ENCODE measurements around the gene KAT6B.

KAT6B gene

GRCh38 chr10:75008952-75009351, 182.6 kb downstream of the KAT6B start:
- no peak overlapping the region for H2AK5ac ChIP-seq (ENCODE audit: low read depth, low read length)
- H3K4me2 ChIP-seq (ENCODE audit: insufficient read depth, low read length, poor library complexity, severe bottlenecking), result no peak overlapping the region
- no peaks in the 10 kb centered on the region for H3K27me3 ChIP-seq (ENCODE audit: control insufficient read depth in 3 of 3, insufficient read depth in 3 of 3, low read depth in 1 of 3, low read length in 3 of 3)
- H3K36me3 ChIP-seq (replicated peaks in 1 of 2; ENCODE audit: control insufficient read depth in 2 of 2, insufficient read depth in 2 of 2, low read length in 2 of 2), result peaks cover 2 to 8% of the 10 kb centered on the region in 2 donors
- H3K23ac ChIP-seq (ENCODE audit: low read depth, low read length, poor library complexity), result no peak overlapping the region
- H3K4ac ChIP-seq (ENCODE audit: low read length), result no peak overlapping the region
- H2BK120ac ChIP-seq (ENCODE audit: low read depth, low read length), result no peak overlapping the region
- no CpG with 5 or more reads among the region's 1 CpG for WGBS, 2 donors (ENCODE audit: extremely low coverage in 2 of 2, insufficient read length in 2 of 2, insufficient replicate concordance in 1 of 2)
- H3K4me1 ChIP-seq (ENCODE audit: control insufficient read depth in 2 of 2, insufficient read depth in 1 of 2, low read depth in 1 of 2, low read length in 2 of 2), result peaks cover 0 to 2% of the 10 kb centered on the region in 2 donors
- H4K8ac ChIP-seq (ENCODE audit: low read depth, low read length), result no peak overlapping the region
- H2BK15ac ChIP-seq (ENCODE audit: low read length), result no peak overlapping the region
- no peak overlapping the region for H3K27ac ChIP-seq (replicated peaks; ENCODE audit: low read length)
- no peak overlapping the region for H3K18ac ChIP-seq (ENCODE audit: low read length)
- no peak overlapping the region for H2AFZ ChIP-seq (ENCODE audit: low read length)
- no peak overlapping the region for H3K14ac ChIP-seq (ENCODE audit: low read length)
- no peak overlapping the region for H3K9ac ChIP-seq (ENCODE audit: low read depth, low read length, poor library complexity)
- H2BK12ac ChIP-seq (ENCODE audit: low read length), result no peak overlapping the region
- DNase-seq (ENCODE audit: low spot score), result no peak
- no peak overlapping the region for H3K4me3 ChIP-seq (ENCODE audit: low read length in 2 of 2)
- no peaks in the 10 kb centered on the region for H3K79me1 ChIP-seq (ENCODE audit: low read depth, low read length)
- no peaks in the 10 kb centered on the region for H3K9me3 ChIP-seq (replicated peaks in 1 of 2; ENCODE audit: control insufficient read depth in 2 of 2, insufficient read depth in 1 of 2, low read depth in 1 of 2, low read length in 2 of 2)
- no peak overlapping the region for H4K91ac ChIP-seq (ENCODE audit: low read depth, low read length, poor library complexity)
- no peak overlapping the region for H2BK5ac ChIP-seq (ENCODE audit: low read length)

GRCh38 chr10:75009426-75009825, 183.0 kb downstream of the KAT6B start:
- Histone ChIP-seq H2BK120ac (ENCODE audit: low read depth, low read length) (no peak overlapping the region), H2BK5ac (ENCODE audit: low read length) (no peak overlapping the region), H3K14ac (ENCODE audit: low read length) (no peak overlapping the region), H3K4ac (ENCODE audit: low read length) (no peak overlapping the region), H3K79me1 (ENCODE audit: low read depth, low read length) (no peaks in the 10 kb centered on the region), H3K4me1 (ENCODE audit: control insufficient read depth in 2 of 2, insufficient read depth in 1 of 2, low read depth in 1 of 2, low read length in 2 of 2) (no peaks in the 10 kb centered on the region), H3K4me2 (ENCODE audit: insufficient read depth, low read length, poor library complexity, severe bottlenecking) (no peak overlapping the region), H3K9me3 (replicated peaks in 1 of 2; ENCODE audit: control insufficient read depth in 2 of 2, insufficient read depth in 1 of 2, low read depth in 1 of 2, low read length in 2 of 2) (no peaks in the 10 kb centered on the region), H4K91ac (ENCODE audit: low read depth, low read length, poor library complexity) (no peak overlapping the region), H3K23ac (ENCODE audit: low read depth, low read length, poor library complexity) (no peak overlapping the region), H2AFZ (ENCODE audit: low read length) (no peak overlapping the region), H3K4me3 (ENCODE audit: low read length in 2 of 2) (no peak overlapping the region), H4K8ac (ENCODE audit: low read depth, low read length) (no peak overlapping the region), H3K9ac (ENCODE audit: low read depth, low read length, poor library complexity) (no peak overlapping the region), H3K27ac (replicated peaks; ENCODE audit: low read length) (no peak overlapping the region), H2BK15ac (ENCODE audit: low read length) (no peak overlapping the region), H3K36me3 (replicated peaks in 1 of 2; ENCODE audit: control insufficient read depth in 2 of 2, insufficient read depth in 2 of 2, low read length in 2 of 2) (peaks cover 2 to 8% of the 10 kb centered on the region in 2 donors), H3K18ac (ENCODE audit: low read length) (no peak overlapping the region), H2AK5ac (ENCODE audit: low read depth, low read length) (no peak overlapping the region), H2BK12ac (ENCODE audit: low read length) (no peak overlapping the region), H3K27me3 (ENCODE audit: control insufficient read depth in 3 of 3, insufficient read depth in 3 of 3, low read depth in 1 of 3, low read length in 3 of 3) (no peaks in the 10 kb centered on the region)
- no peak for DNase-seq (ENCODE audit: low spot score)
- no CpG with 5 or more reads among the region's 5 CpGs for WGBS, 2 donors (ENCODE audit: extremely low coverage in 2 of 2, insufficient read length in 2 of 2, insufficient replicate concordance in 1 of 2)

GRCh38 chr10:75010373-75010772, 184.0 kb downstream of the KAT6B start:
- H2AFZ ChIP-seq (ENCODE audit: low read length), result no peak overlapping the region
- no peak overlapping the region for H3K14ac ChIP-seq (ENCODE audit: low read length)
- no peak overlapping the region for H3K23ac ChIP-seq (ENCODE audit: low read depth, low read length, poor library complexity)
- WGBS, 2 donors (ENCODE audit: extremely low coverage in 2 of 2, insufficient read length in 2 of 2, insufficient replicate concordance in 1 of 2), result no CpG with 5 or more reads among the region's 1 CpG
- H3K27ac ChIP-seq (replicated peaks; ENCODE audit: low read length), result no peak overlapping the region
- H2BK5ac ChIP-seq (ENCODE audit: low read length), result no peak overlapping the region
- H2BK12ac ChIP-seq (ENCODE audit: low read length), result no peak overlapping the region
- H2AK5ac ChIP-seq (ENCODE audit: low read depth, low read length), result no peak overlapping the region
- H3K4me3 ChIP-seq (ENCODE audit: low read length in 2 of 2), result no peak overlapping the region
- H3K4me1 ChIP-seq (ENCODE audit: control insufficient read depth in 2 of 2, insufficient read depth in 1 of 2, low read depth in 1 of 2, low read length in 2 of 2), result no peaks in the 10 kb centered on the region
- H3K4ac ChIP-seq (ENCODE audit: low read length), result no peak overlapping the region
- H4K8ac ChIP-seq (ENCODE audit: low read depth, low read length), result no peak overlapping the region
- H3K9me3 ChIP-seq (replicated peaks in 1 of 2; ENCODE audit: control insufficient read depth in 2 of 2, insufficient read depth in 1 of 2, low read depth in 1 of 2, low read length in 2 of 2), result no peaks in the 10 kb centered on the region
- H3K18ac ChIP-seq (ENCODE audit: low read length), result no peak overlapping the region
- no peak for DNase-seq (ENCODE audit: low spot score)
- no peak overlapping the region for H3K9ac ChIP-seq (ENCODE audit: low read depth, low read length, poor library complexity)
- H3K4me2 ChIP-seq (ENCODE audit: insufficient read depth, low read length, poor library complexity, severe bottlenecking), result no peak overlapping the region
- H4K91ac ChIP-seq (ENCODE audit: low read depth, low read length, poor library complexity), result no peak overlapping the region
- H2BK15ac ChIP-seq (ENCODE audit: low read length), result no peak overlapping the region
- H3K27me3 ChIP-seq (ENCODE audit: control insufficient read depth in 3 of 3, insufficient read depth in 3 of 3, low read depth in 1 of 3, low read length in 3 of 3), result no peaks in the 10 kb centered on the region
- H3K36me3 ChIP-seq (replicated peaks in 1 of 2; ENCODE audit: control insufficient read depth in 2 of 2, insufficient read depth in 2 of 2, low read length in 2 of 2), result peaks cover 2 to 8% of the 10 kb centered on the region in 2 donors
- no peaks in the 10 kb centered on the region for H3K79me1 ChIP-seq (ENCODE audit: low read depth, low read length)
- H2BK120ac ChIP-seq (ENCODE audit: low read depth, low read length), result no peak overlapping the region

- Histone ChIP-seq H3K18ac (ENCODE audit: low read length) (no peak overlapping the region), H3K36me3 (replicated peaks in 1 of 2; ENCODE audit: control insufficient read depth in 2 of 2, insufficient read depth in 2 of 2, low read length in 2 of 2) (peaks cover 2 to 5% of the 10 kb centered on the region in 2 donors), H3K9me3 (replicated peaks in 1 of 2; ENCODE audit: control insufficient read depth in 2 of 2, insufficient read depth in 1 of 2, low read depth in 1 of 2, low read length in 2 of 2) (no peaks in the 10 kb centered on the region), H2BK120ac (ENCODE audit: low read depth, low read length) (no peak overlapping the region), H3K4me3 (ENCODE audit: low read length in 2 of 2) (no peak overlapping the region), H4K91ac (ENCODE audit: low read depth, low read length, poor library complexity) (no peak overlapping the region), H2BK12ac (ENCODE audit: low read length) (no peak overlapping the region), H3K4me1 (ENCODE audit: control insufficient read depth in 2 of 2, insufficient read depth in 1 of 2, low read depth in 1 of 2, low read length in 2 of 2) (no peaks in the 10 kb centered on the region), H2BK15ac (ENCODE audit: low read length) (no peak overlapping the region), H4K8ac (ENCODE audit: low read depth, low read length) (no peak overlapping the region), H3K79me1 (ENCODE audit: low read depth, low read length) (no peaks in the 10 kb centered on the region), H2BK5ac (ENCODE audit: low read length) (no peak overlapping the region), H2AK5ac (ENCODE audit: low read depth, low read length) (no peak overlapping the region), H3K4ac (ENCODE audit: low read length) (no peak overlapping the region), H3K9ac (ENCODE audit: low read depth, low read length, poor library complexity) (no peak overlapping the region), H3K23ac (ENCODE audit: low read depth, low read length, poor library complexity) (no peak overlapping the region), H3K14ac (ENCODE audit: low read length) (no peak overlapping the region), H3K27me3 (ENCODE audit: control insufficient read depth in 3 of 3, insufficient read depth in 3 of 3, low read depth in 1 of 3, low read length in 3 of 3) (no peaks in the 10 kb centered on the region), H3K27ac (replicated peaks; ENCODE audit: low read length) (no peak overlapping the region), H3K4me2 (ENCODE audit: insufficient read depth, low read length, poor library complexity, severe bottlenecking) (no peak overlapping the region), H2AFZ (ENCODE audit: low read length) (no peak overlapping the region)
- no peak for DNase-seq (ENCODE audit: low spot score)
- no CpG with 5 or more reads among the region's 1 CpG for WGBS, 2 donors (ENCODE audit: extremely low coverage in 2 of 2, insufficient read length in 2 of 2, insufficient replicate concordance in 1 of 2)
Observed at GRCh38 chr10:75011221-75011620, 184.8 kb downstream of the KAT6B start.
